GM12892 (cell line): ENCODE data around the gene PARP12.

Source experiments
- DNase-seq: peaks from one replicate; pipeline ENCODE4 v3.0.0; 2011; ENCODE audit not compliant: insufficient read length
- FAIRE-seq: peaks from 2 replicates; lab custom pipeline; 2011; peaks lifted over from hg19 to GRCh38; lab: Jason Lieb, UNC
- POLR2A ChIP-seq: IDR thresholded peaks from 2 replicates; pipeline ENCODE4 v1.6.1; 2011; ENCODE audit warnings: low read depth, low read length, control low read depth
- POLR2AphosphoS5 ChIP-seq: IDR thresholded peaks from 2 replicates; pipeline ENCODE4 v1.6.1; 2011; ENCODE audit warnings: low read depth, low read length, control low read depth
- TAF1 ChIP-seq: IDR thresholded peaks from 2 replicates; pipeline ENCODE4 v1.6.1; 2011; ENCODE audit warnings: low read depth, mild to moderate bottlenecking, control low read depth, low read length, borderline replicate concordance

Gene PARP12

GRCh38 chr7:140029072-140029471 is 33.7 kb downstream of the PARP12 start:
- DNase-seq = no peak
- FAIRE-seq = no peak
- TF ChIP-seq POLR2A (no peak), POLR2AphosphoS5 (no peak), TAF1 (no peak)

- FAIRE-seq (no peak), DNase-seq (no peak)
- TF ChIP-seq POLR2AphosphoS5 (no peak), POLR2A (no peak), TAF1 (no peak)
Observed at GRCh38 chr7:140028311-140028710, 34.4 kb downstream of the PARP12 start.

- DNase-seq = no peak
- no peak for FAIRE-seq
- no peak for TF ChIP-seq POLR2A
- TF ChIP-seq TAF1 = no peak
- TF ChIP-seq POLR2AphosphoS5 = no peak
Observed at GRCh38 chr7:140027858-140028257, 34.9 kb downstream of the PARP12 start.

DNA sequence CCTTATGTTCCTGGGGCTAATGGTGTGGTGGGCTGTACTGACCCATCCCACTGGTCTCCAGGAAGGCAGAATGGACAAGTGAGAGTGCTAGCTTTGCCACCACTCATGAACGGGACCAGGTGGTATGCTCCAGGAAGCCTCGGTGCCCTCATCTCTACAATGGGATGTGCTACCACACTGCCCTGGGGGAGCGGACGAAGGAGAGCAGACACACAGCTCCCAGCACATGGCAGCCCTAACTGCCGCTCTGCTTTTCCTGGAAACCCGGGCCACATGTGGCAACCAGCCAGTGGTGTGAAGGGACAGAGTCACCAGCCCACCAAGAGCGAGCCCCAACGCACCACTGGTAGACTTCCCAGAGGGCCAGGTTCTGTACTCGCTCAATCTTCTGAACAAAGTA is 35.8 kb downstream of the PARP12 start:
- DNase-seq (no peak), FAIRE-seq (no peak)
- TF ChIP-seq POLR2A = no peak
- TF ChIP-seq POLR2AphosphoS5 = no peak
- TF ChIP-seq TAF1 = no peak

- no peak for DNase-seq
- no peak for FAIRE-seq
- TF ChIP-seq POLR2AphosphoS5 = no peak
- TF ChIP-seq TAF1 = no peak
- no peak for TF ChIP-seq POLR2A
Observed at GRCh38 chr7:140025814-140026433, 36.8 kb downstream of the PARP12 start.

DNA sequence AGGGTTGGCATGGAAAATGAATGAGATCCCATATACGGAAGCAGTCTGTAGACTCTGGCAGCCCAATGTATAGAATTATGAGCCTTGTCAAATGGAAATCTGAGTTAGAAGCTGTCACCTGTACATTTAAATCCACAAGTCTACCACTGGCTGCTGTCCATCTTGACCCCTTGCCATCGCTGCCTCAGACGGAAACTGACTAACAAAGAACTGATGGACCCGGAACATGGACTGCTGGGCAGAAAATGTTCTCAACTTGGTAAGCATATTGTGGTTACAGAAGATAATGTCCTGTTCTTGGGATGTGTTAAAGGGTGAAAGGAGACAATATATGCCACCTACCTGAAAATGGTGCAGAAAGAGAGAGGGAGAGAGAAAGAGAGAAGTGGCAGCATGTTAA is 37.5 kb downstream of the PARP12 start:
- TF ChIP-seq POLR2A (no peak), POLR2AphosphoS5 (no peak), TAF1 (no peak)
- FAIRE-seq = no peak
- DNase-seq = no peak

DNA sequence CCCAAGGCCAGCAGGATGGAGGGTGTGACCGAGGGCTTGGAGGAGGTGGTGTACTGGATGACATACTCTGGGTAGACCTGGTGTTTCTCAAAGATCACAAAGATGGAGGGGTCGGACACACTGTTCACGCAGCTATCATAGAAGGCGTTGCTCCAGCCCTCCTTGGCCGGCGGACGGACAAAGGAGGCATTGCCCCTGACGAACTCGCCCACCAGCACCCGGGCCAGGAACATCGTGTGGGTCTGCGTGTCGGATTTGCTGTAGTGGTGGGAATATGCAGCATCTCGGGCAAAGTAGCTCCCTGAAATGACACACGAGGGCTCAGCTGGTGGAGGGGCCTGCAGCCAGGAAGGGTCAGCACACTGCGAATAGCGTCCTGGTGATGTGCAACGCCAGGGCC is 38.2 kb downstream of the PARP12 start:
- no peak for TF ChIP-seq POLR2A
- no peak for TF ChIP-seq TAF1
- TF ChIP-seq POLR2AphosphoS5 = no peak
- no peak for FAIRE-seq
- no peak for DNase-seq

DNA sequence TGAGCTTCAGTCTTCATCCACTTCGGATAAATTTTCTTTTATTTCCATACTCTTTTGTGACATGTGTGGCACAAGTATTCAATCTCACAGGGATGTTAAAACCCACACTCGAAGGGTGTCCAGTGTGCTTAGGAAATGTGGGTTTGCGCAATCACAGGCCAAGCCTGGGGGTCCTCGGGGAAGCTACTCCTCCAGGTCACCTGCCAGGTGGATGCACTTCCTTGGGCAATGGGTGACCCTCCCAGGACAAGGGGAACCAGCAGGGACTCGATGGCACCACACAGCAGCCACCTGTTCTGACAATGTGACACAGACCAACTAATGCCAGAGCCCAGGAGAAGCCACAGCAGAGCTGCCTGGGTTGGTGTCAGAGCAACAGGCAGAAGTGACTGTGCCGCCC is 39.0 kb downstream of the PARP12 start:
- FAIRE-seq (no peak), DNase-seq (no peak)
- TF ChIP-seq POLR2A = no peak

DNA sequence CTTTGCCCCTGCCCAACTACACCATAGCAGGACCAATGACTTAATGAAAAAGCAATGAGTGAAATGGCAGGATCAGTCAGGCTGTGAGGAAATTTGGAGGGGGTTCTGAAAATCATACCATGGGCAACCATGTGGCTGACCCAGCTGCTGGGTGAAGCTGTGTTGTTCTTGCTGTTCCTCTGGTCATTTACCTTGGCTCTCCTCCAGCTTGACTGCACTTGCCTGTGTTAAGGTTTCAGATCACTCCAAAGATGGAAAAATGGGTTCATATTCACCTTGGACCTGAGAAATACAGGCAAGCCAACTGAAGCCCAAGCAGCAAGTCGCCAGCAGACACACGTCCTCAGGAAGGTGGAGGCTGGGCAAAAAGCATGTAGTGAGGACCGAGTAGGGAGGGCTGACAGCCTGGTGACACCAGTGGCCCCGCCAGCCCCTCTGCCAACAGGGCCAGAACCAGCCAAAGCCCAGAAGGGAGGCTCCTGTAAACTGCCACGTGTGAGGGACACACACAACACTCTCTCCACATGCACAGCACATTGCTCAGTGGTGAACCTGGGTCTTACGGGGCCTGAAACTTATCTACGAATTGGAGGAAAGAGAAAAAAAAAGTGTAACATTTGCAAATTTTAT is 40.1 kb downstream of the PARP12 start:
- DNase-seq (no peak), FAIRE-seq (no peak)
- TF ChIP-seq TAF1 (no peak), POLR2AphosphoS5 (no peak), POLR2A (no peak)

GRCh38 chr7:140021603-140022002 is 41.1 kb downstream of the PARP12 start:
- no peak for FAIRE-seq
- TF ChIP-seq POLR2AphosphoS5 (no peak), TAF1 (no peak), POLR2A (no peak)
- DNase-seq = no peak

DNA sequence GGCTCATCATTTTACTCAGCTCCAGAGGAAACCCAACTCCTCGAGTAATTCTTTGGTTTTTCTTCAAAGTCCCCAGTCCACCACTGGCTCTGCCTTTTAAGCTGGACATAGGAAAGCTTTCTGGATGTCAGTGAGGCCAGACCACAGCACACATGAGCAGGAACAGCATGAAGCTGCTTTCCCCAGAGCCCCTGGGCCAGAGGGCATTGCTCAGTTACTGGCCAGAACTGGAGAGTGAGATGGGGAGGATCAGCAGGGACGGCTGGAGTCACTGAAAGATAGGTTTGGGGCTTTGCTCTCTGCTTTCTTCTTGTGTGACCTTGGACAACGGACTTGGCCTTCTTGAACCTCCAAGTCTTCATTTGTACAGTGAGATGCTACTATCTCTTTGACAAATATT is 43.1 kb downstream of the PARP12 start:
- FAIRE-seq (no peak), DNase-seq (no peak)
- TF ChIP-seq POLR2A (no peak), TAF1 (no peak), POLR2AphosphoS5 (no peak)

- TF ChIP-seq POLR2A = no peak
- TF ChIP-seq TAF1 = no peak
- TF ChIP-seq POLR2AphosphoS5 = no peak
- no peak for FAIRE-seq
- no peak for DNase-seq
Observed at GRCh38 chr7:140019172-140019571, 43.6 kb downstream of the PARP12 start.
